Measurements from ENCODE around the gene SPTBN1. TPM values are rescaled to one million over a fixed set of nuclear protein-coding genes. Genes with fewer than 3 reads are reported as not detected.
A peak's percentile ranks its signal among the peaks of the same experiment; 100 is the strongest.
"Not testable (repeated sequence)": the region's sequence is repeated elsewhere in the genome, so short reads cannot be mapped to it uniquely, and the experiment has no call there.

SPTBN1 gene
- total and polyA plus RNA-seq, 5 experiments from 2014 or later = 15.9 to 190 (median 80.4) TPM

DNA sequence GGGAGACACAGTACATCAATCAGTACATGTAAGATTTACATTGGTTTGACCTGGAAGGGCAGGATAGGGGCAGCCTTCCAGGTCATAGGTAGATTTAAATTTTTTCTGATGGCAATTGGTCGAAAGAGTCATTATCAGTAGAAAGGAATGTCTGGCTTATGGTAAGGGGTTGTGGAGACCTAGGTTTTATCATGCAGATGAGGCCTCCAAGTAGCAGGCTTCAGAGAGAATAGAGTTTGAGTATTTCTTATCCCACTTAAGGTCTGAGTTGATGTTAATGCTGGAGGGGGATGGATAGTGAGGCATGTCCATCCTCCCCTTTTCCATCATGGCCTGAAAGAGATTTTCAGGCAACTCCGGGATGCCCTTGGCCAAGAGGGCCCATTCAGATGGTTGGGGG lies 60.7 kb downstream of the SPTBN1 start:
- Mint-ChIP-seq H3K36me3 (no peaks in the 10 kb centered on the region), H3K27ac (no peak overlapping the region), H3K4me1 (peaks cover 2 to 8% (median 4%) of the 10 kb centered on the region in 4 donors), H3K4me3 (no peak overlapping the region), H3K27me3 (peaks cover 3 to 15% (median 5%) of the 10 kb centered on the region in 5 donors), H3K9me3 (no peaks in the 10 kb centered on the region)
- DNase-seq (no peak), ATAC-seq (no peak)
- POLR2A ChIA-PET = no interaction called here

DNA sequence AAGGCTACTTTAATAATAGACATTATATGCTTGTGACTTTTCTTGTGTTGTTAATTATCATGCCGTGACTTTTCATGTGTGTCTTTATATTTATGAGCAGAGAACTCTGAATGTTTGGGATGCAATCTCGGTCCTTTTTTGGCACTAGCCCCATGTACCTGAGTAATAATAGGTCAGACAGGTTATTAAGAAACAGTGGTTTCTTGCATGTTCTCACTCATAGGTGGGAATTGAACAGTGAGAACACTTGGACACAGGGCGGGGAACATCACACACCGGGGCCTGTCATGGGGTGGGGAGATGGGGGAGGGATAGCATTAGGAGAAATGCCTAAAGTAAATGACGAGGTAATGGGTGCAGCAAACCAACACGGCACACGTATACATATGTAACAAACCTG lies 61.9 kb downstream of the SPTBN1 start:
- ATAC-seq = not testable (repeated sequence)

DNA sequence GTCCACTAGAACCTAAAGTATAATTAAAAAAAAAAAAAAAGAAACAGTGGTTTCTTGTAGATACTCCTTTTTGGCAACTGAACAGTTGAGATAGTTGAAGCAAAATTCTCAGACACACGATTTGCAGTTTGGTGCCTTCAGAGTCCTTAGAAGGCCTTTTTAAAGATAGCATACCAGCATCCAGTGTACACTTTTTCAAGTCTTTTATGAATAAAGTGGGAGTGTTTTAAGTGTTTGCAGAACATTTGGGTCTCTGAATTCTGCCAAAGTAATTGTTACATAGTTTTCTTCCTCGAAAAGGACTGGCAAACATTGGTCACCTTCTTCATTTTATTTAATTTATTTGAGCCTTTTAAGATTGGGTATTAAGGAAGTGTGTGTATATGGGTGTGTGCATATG lies 62.3 kb downstream of the SPTBN1 start:
- no peaks in the 10 kb centered on the region for H3K36me3 Mint-ChIP-seq
- H3K4me1 Mint-ChIP-seq = peaks cover 0 to 5% (median 4%) of the 10 kb centered on the region in 4 donors
- H3K9me3 Mint-ChIP-seq = no peaks in the 10 kb centered on the region
- H3K27me3 Mint-ChIP-seq = peaks cover 3 to 15% (median 5%) of the 10 kb centered on the region in 5 donors
- H3K27ac Mint-ChIP-seq = no peak overlapping the region
- DNase-seq = no peak
- POLR2A ChIA-PET = no interaction called here
- no peak for ATAC-seq
- H3K4me3 Mint-ChIP-seq = no peak overlapping the region

More for the DNA sequence above, 61.9 kb downstream of the SPTBN1 start:
- H3K36me3 Mint-ChIP-seq, H3K4me3 Mint-ChIP-seq, H3K4me1 Mint-ChIP-seq, POLR2A ChIA-PET, H3K27ac Mint-ChIP-seq, DNase-seq, H3K9me3 Mint-ChIP-seq: not testable (repeated sequence)
- H3K27me3 Mint-ChIP-seq = peaks cover 3 to 15% (median 5%) of the 10 kb centered on the region in 5 donors

DNA sequence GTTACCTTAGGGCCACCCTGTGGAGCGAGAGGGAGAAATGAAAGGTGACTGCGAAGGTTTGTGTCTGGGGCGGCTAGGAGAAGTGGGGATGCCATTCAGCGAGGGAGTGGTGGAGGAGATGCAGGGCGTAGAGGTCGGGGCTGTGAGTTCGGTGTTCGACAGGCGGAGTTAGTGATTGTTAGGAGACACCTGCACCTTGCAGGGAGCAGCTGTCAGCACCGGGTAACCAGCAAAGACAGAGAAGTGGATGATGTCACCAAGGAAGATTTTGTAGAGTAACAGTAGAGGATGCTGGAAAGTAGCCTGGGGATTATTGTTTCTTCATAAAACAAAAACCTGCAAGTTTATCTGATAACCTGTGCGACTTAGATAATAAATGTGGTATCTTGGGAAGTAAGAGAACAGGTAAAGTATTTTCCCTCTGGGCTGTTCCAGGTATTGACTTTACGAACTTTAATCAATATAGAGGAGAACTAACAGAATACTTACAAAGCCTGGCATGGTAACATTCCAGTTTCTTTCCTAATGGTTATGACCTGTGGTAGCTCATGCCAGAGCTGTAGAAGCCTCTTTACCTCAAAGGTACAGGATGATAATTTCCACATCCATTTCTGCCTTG lies 63.8 kb downstream of the SPTBN1 start:
- POLR2A ChIA-PET = no interaction called here
- Mint-ChIP-seq H3K9me3 (no peaks in the 10 kb centered on the region), H3K27me3 (peaks cover 3 to 15% (median 5%) of the 10 kb centered on the region in 5 donors), H3K27ac (peak overlapping the region in 1 of 10 donors; percentile 53), H3K36me3 (no peaks in the 10 kb centered on the region), H3K4me1 (peaks cover 0 to 7% (median 4%) of the 10 kb centered on the region in 4 donors), H3K4me3 (no peak overlapping the region)
- no peak for ATAC-seq
- DNase-seq = no peak

DNA sequence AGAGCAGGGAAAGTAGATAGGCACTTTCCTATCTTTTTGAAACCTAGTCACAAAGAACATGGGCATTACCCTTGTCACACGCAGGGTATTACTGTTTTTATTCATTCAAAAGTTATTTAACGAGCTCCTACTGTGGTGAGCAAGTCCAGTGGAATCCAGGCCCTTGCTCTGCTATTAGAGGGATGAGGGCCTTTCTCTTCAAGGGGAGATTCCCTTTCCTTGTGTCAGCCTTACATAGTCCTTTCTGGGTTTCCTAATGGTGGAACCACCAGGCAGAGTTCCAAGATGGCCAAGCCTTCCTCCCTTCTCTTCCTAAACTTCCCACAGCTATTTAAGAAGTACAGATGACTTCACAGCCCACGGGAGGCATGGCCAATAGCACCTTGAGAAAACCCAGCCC lies 64.6 kb downstream of the SPTBN1 start:
- Mint-ChIP-seq H3K9me3 (no peaks in the 10 kb centered on the region), H3K4me3 (no peak overlapping the region), H3K27ac (no peak overlapping the region), H3K27me3 (peaks cover 3 to 15% (median 5%) of the 10 kb centered on the region in 5 donors), H3K4me1 (peaks cover 0 to 7% (median 4%) of the 10 kb centered on the region in 4 donors), H3K36me3 (no peaks in the 10 kb centered on the region)
- POLR2A ChIA-PET = no interaction called here
- ATAC-seq = no peak
- no peak for DNase-seq

DNA sequence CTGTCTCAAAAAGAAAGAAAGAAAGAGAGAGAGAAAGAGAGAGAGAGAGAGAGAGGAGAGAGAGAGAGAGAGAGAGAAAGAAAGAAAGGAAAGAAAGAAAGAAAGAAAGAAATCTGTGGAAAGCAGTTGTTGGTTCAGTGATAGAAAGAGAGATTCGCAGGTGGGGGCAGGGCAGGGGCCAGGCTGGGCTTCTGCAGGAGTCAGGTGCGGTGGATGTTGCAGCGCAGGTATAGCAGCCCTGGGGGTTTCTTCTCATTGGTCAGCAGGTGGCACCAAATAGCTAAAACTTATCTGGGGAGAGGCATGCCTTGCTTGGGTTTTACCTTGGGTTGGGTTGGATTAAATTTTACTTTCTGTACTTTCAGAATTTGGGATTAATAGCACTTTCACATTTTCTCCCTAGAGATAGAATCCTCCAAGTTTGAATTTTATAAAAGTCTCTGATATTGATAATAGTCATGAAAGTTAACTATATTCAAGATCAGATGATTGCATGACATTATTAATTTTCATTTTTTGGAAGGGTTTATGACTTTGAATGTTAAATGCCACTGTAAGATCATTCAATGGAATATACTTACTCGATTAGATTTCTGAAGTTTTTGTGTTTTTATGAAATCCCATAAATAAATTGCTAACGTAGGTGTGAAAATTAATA lies 66.6 kb downstream of the SPTBN1 start:
- Mint-ChIP-seq H3K27ac (peak overlapping the region in 6 of 10 donors; percentile 14 to 93 (median 55)), H3K4me1 (peaks cover 4 to 7% (median 4%) of the 10 kb centered on the region in 4 donors), H3K36me3 (no peaks in the 10 kb centered on the region), H3K27me3 (peaks cover 3 to 15% (median 5%) of the 10 kb centered on the region in 5 donors), H3K9me3 (no peaks in the 10 kb centered on the region), H3K4me3 (peak overlapping the region in 4 of 10 donors; percentile 30 to 62 (median 36))
- POLR2A ChIA-PET = interaction anchor here (1.0 to 2.3 kb wide), 6 partner anchors 13 to 182 kb away, joined by 3 to 10 read pairs (median 4); no protein-coding TSS in a partner anchor
- peak; percentile 100 for ATAC-seq
- peak; percentile 45 to 82 (median 73) for DNase-seq

DNA sequence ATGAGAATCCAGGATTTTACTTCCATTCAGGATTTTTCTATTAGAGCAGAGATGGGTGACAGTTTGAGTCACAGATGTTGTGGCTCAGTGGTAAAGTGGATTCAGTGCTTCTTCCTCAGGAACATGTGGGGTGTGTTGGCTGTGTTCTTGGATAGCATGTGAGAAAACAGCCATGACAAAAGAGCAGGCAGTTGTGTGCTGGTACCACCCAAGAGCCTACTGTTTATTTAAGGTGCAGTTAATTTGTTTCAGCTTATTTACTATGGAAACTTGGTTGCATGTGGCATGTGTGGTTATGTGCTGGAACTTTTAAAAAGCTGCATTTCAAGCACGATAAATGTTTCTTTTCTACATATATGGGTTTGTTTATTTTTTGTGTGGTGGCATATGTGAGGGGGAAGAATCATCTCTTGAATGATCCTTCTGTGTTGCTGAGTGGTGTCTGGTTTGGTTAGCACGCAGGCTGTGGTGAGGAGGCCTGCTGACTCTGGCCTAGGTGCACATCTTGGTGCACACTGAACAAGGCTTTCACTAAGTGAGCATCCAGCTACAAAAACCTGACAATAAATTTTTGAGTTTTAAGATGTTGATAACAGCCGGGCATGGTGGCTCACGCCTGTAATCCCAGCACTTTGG lies 67.3 kb downstream of the SPTBN1 start:
- POLR2A ChIA-PET = interaction anchor here (1.0 to 2.3 kb wide), 6 partner anchors 12 to 181 kb away, joined by 3 to 10 read pairs (median 4); no protein-coding TSS in a partner anchor
- H3K27ac Mint-ChIP-seq = peak overlapping the region in 2 of 10 donors; percentile 48 to 63

DNA sequence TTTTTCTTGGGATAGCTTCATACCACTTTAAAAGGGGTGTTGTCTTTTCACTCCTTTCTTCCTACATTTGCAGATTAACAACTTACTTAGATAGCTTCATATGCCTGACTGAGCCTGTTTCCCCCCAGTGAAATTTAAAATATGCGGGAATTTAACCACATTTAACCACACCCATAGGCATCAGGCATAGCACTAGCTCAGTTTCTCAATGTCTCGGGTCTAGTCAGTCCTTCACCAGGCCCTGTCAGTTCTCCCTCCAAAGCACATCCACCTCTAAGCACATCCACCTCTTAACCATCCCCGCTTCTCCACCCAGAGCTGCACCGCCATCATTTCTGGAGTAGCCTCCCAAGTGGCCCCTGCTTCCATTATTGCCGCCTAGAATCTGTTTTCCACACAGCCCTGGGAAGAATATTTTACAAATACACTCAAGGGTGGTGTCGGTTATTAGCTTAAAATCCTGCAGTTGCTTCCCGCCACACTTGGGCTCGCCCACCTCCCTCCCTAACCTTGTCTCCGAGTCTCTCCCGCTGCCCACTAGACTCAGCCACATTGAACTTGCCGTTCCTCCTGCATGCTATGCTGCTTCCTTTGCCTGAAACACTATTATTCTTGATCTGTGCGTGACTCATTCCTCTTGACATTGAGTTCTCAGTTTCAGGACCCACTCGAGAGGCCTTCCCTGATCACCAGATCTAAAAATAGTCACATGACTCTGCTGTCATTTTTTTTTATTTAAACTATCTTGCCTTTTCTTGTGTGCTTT lies 68.3 kb downstream of the SPTBN1 start:
- DNase-seq (no peak), ATAC-seq (no peak)
- Mint-ChIP-seq H3K27ac (peak overlapping the region in 4 of 10 donors; percentile 5 to 75 (median 49)), H3K4me3 (no peak overlapping the region), H3K4me1 (peaks cover 4 to 8% (median 6%) of the 10 kb centered on the region in 4 donors), H3K27me3 (peaks cover 2 to 7% (median 4%) of the 10 kb centered on the region in 5 donors), H3K36me3 (no peaks in the 10 kb centered on the region), H3K9me3 (no peaks in the 10 kb centered on the region)
- POLR2A ChIA-PET = interaction anchor here (0.8 to 2.3 kb wide), 7 partner anchors 11 to 180 kb away, joined by 3 to 10 read pairs (median 4); no protein-coding TSS in a partner anchor

More for the DNA sequence above, 67.3 kb downstream of the SPTBN1 start:
- H3K4me1 Mint-ChIP-seq = peaks cover 4 to 7% (median 5%) of the 10 kb centered on the region in 4 donors
- peaks cover 3 to 15% (median 5%) of the 10 kb centered on the region in 5 donors for H3K27me3 Mint-ChIP-seq
- no peak overlapping the region for H3K4me3 Mint-ChIP-seq
- ATAC-seq (no peak), DNase-seq (no peak)
- H3K9me3 Mint-ChIP-seq = no peaks in the 10 kb centered on the region
- H3K36me3 Mint-ChIP-seq = no peaks in the 10 kb centered on the region

DNA sequence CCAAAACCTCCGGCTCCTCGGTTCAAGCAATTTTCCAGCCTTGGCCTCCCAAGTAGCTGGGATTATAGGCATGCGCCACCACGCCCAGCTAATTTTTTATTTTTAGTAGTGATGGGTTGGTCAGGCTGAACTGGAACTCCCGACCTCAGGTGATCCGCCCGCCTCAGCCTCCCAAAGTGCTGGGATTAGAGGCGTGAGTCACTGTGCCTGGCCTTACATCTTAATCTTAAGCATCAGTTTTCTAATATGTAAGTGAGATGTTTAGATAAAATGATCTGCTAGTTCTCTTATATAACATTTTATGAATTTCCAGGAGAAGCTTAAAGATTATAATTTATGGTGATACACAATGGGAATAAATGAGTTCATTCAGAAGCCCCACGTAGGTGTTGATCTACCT lies 69.2 kb downstream of the SPTBN1 start:
- Mint-ChIP-seq H3K4me1 (peaks cover 4 to 12% (median 10%) of the 10 kb centered on the region in 4 donors), H3K27ac (no peak overlapping the region), H3K36me3 (no peaks in the 10 kb centered on the region), H3K4me3 (no peak overlapping the region), H3K27me3 (peaks cover 0 to 1% (median 0%) of the 10 kb centered on the region in 5 donors), H3K9me3 (no peaks in the 10 kb centered on the region)
- DNase-seq (no peak), ATAC-seq (no peak)
- POLR2A ChIA-PET = interaction anchor here (0.8 to 1.2 kb wide), 2 partner anchors 34 to 46 kb away, joined by 3 to 4 read pairs; no protein-coding TSS in a partner anchor

DNA sequence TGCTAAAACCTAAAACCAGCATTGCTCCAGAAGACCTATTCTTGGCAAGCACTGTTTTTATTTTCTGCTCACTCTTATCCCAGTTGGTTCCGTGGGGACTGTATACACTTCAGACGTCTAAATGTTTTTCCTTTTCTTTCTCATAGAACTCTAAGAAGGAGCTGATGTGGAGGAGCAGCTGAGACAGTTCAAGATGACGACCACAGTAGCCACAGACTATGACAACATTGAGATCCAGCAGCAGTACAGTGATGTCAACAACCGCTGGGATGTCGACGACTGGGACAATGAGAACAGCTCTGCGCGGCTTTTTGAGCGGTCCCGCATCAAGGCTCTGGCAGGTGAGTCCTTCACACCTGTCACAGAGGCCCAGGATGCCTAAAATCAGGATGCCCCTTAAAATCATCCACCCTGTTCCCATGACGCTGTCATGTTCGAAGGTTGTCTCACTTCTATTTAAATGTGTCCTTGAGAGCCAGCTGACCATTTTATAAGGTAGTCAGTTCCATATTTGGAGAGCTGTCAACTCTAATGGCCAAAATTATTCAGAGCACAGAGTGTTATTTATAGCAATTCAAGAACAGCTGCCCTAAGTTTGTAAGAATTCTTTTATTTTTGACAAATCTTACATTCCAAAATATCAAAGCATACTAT lies 70.2 kb downstream of the SPTBN1 start:
- Mint-ChIP-seq H3K36me3 (no peaks in the 10 kb centered on the region), H3K27me3 (peaks cover 0 to 1% (median 0%) of the 10 kb centered on the region in 5 donors), H3K27ac (no peak overlapping the region), H3K9me3 (no peaks in the 10 kb centered on the region), H3K4me1 (peaks cover 4 to 12% (median 11%) of the 10 kb centered on the region in 4 donors), H3K4me3 (no peak overlapping the region)
- DNase-seq = no peak
- ATAC-seq = no peak
- POLR2A ChIA-PET = no interaction called here

DNA sequence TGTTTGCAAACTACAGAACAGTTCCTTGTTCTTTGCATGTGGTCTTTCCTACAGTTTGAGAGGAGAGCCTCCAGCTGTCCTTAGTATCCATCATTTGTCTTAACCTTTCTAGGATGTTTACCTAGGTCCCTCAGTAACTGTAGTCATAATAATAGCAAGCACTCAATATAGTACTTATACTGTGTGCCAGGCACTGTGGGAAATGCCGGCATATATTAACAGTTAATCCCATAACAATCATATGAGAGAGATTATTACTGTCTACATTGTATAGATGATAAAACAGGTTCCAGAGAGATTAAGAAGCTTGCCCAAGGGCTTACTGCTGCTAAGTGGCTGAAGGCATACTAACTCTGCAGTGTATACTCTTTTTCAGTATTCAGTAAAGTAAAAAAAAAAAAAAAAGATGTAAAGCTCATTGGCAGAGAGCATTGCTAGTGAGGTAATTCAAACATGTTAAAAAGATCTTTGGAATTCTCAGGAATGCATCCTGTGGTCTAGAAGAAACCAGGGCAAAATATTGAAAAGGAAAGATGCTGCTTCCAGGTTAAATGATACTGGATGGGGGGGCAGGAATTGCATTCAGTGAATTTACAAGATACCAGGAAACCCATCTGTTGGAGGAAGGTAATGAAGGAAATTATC lies 72.3 kb downstream of the SPTBN1 start:
- Mint-ChIP-seq H3K27ac (no peak overlapping the region), H3K9me3 (no peaks in the 10 kb centered on the region), H3K36me3 (no peaks in the 10 kb centered on the region), H3K4me1 (peaks cover 2 to 12% (median 6%) of the 10 kb centered on the region in 4 donors), H3K27me3 (no peaks in the 10 kb centered on the region), H3K4me3 (no peak overlapping the region)
- ATAC-seq = no peak
- POLR2A ChIA-PET = no interaction called here
- DNase-seq = no peak
